Spleen (tissue), 7 donors: ENCODE measurements around the gene MEI1.

Experiments used
- CTCF ChIP-seq, 11 experiments: fragments of 200-600 bp in 7 of 11; fragments of 450-650 bp in 4 of 11; sonication (generic) in 4 of 11; IDR thresholded peaks in 8 of 11; conservative IDR thresholded peaks in 3 of 11; 1 replicate in 7 of 11; 2 replicates in 4 of 11; pipeline versions ENCODE4 v1.4.0 to v1.8.0; 2016 to 2021; ENCODE audit warnings: antibody characterized with exemption in 11 of 11, inconsistent platforms in 4 of 11, mild to moderate bottlenecking in 1 of 11
- POLR2A ChIP-seq, 3 donors: fragments of 450-650 bp; IDR thresholded peaks; one replicate each; pipeline ENCODE4 v1.5.1; 2017; ENCODE audit warnings: antibody characterized with exemption in 3 of 3, mild to moderate bottlenecking in 1 of 3
- donor health status: DM: no; HTN: no; CAD: no; lungs with moderate emphysema.
- donor health status: DM: no; HTN: no; CAD: no.
- donor health status: DM: no; HTN: no; CAD: no.

DNA sequence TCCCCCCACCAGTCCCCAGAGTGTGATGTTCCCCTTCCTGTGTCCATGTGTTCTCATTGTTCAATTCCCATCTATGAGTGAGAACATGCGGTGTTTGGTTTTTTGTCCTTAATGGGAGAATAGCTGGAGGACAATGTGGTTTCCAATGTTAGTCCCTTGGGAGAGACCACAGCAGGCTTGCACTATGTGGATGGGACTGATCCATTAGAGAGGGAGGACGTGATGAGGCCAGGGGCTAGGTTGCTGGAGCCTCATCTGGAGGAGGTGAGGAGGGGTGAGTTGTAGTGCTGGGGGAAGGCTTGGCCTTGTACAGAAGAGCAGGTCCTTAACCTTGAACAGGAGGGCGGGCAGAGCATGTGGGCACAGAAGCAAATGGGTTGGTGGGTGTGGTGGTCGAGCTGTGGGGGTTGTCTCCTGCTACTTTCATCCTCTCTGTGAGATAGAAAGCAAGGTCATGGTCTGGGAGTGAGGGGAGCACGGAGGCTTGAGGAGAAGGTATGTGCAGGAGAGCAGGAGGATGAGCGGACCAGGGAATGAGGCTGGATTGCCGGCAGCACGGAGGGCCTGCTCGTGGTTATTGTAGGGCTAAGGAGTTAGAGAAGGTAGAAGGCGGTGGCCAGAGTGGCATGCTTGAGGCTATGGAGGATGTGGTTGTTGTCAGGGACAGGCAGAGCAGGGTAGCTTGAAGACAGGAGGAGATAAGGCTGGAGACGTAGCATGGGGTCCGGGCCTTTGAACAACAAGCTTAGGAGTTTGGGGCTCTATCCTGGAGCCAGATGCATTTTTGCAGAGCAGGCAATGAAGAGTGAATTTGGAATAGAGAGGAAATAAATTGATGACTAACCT lies 122.4 kb downstream of the MEI1 start:
- TF ChIP-seq POLR2A (IDR thresholded peaks at IDR 0.05): no peak
- no peak for TF ChIP-seq CTCF (IDR thresholded peaks at IDR 0.05 in 8 of 11, conservative IDR thresholded peaks at IDR 0.05 in 3 of 11)
